ENCODE measurements around the gene EMC10.

The EMC10 gene

GRCh38 chr19:50510121-50510670 is 33.9 kb downstream of the EMC10 start:
- peak overlapping the region; percentile 82 for H3K4me3 ChIP-seq (ENCODE audit: control insufficient read depth, low read depth, low read length)
- peak; percentile 16 for DNase-seq (ENCODE audit: low read depth)
- TF ChIP-seq CTCF (conservative IDR thresholded peaks at IDR 0.05; ENCODE audit: control insufficient read depth, insufficient read depth, low read depth, low read length) = no peak

DNA sequence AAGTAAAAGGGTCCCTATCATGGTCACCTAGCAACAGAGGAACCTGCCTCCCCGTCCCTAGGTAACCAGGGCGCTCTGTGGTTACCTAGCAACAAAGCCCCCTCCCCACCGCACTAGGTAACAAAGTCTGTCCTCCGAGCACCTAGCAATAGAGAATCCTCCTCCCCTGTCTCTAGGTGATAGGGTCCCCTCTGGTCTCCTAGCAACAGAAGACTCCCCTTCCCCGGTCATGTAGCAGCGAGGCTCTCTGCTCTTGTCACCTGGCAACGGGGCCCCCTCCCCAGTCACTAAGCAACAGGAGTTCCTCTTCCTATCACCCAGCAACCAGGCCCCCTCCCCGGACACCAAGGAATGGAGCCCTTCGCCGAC is 34.4 kb downstream of the EMC10 start:
- H3K4me3 ChIP-seq (ENCODE audit: control insufficient read depth, low read depth, low read length) = peak overlapping the region; percentile 82
- TF ChIP-seq CTCF (conservative IDR thresholded peaks at IDR 0.05; ENCODE audit: control insufficient read depth, insufficient read depth, low read depth, low read length) = no peak
- no peak for DNase-seq (ENCODE audit: low read depth)

- TF ChIP-seq CTCF (conservative IDR thresholded peaks at IDR 0.05; ENCODE audit: control insufficient read depth, insufficient read depth, low read depth, low read length) = no peak
- DNase-seq (ENCODE audit: low read depth) = peak; percentile 99
- peak within 1 kb of the TSS; percentile 82 for H3K4me3 ChIP-seq (ENCODE audit: control insufficient read depth, low read depth, low read length)
These were observed 34.9 kb downstream of the EMC10 start, which contains the start of gene JOSD2 for GRCh38 chr19:50511069-50511822. Gene JOSD2, minus strand, starts transcription at chr19:50511191. Its CDS starts 760 bp downstream, at chr19:50510431.

DNA sequence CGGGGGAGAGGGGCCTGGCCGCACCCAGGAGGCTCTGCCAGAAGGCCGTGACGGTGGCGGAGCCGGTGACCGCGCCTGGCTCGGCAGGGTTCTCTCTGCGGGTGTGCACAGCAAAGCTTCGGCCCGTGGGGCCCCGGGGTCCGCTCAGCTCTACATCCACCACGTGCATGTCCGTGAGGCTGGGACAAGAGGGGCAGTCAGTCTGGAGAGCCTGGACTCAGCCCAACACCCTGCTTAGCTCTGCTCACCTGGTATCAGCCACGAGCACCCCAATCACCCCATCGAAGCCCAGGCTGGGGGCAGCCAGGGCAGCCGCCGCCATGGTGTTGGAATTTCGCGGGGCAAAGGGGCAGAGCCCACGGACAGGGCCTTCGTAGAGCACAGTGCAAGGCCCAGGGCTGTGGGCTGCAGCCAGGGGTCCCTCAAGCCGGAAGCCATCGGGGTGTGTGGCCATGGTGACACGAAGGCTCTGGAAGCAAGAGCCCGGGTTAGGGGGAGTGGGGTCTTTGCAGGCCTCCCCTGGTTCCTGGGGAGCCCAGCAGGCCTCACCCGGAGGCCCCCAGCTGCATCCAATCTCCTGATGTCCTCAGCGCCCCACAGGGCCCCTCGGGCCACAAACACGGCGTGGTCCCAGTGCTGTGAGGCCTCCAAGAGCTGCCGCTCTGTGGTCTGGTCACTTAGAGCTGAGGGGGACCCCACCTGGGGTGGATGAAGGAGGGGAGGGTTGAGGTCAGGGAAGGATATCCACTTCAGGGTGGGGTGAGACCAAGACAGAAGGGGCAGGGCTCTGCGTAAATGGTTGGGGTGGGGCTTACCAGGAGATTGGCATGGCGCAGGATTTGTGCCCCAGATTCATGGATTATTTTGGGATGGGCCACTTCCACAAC is 36.0 kb downstream of the EMC10 start:
- H3K4me3 ChIP-seq (ENCODE audit: control insufficient read depth, low read depth, low read length) = no peak overlapping the region
- no peak for DNase-seq (ENCODE audit: low read depth)
- TF ChIP-seq CTCF (conservative IDR thresholded peaks at IDR 0.05; ENCODE audit: control insufficient read depth, insufficient read depth, low read depth, low read length) = no peak

DNA sequence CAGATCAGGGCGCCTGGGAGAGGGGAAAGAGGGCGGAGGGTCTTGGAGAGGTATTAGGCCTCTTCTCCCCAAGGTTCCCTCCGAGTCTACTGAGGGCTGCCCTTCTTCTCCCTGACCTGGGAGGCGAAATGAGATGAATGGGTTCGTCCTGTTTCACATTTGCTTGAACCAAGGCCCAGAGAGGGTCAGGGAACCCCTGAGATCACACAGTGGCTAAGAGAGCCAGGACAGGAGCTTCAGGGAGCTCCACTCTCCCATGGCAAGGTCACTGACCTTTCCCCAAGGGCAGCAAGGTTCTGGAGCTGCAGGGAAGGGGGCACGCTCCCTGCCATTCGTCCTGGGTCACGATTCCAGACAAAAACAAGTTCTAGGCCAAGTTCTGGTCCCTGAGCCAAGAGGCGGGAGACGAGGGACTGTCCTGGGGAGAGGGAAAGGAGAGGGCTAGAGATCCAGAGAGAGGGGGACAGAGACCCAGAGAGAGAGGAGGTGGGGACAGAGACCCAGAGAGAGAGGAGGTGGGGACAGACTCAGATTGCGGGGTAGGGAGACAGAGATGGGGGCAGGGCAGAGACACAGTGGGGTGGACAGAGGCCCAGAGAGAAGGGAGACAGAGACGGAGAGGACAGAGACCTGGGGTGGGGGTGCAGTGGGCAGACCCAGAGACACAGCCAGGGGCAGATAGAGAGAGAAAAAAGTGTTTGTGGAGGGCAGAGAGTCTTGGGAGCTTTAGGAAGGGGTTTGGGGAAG is 36.9 kb downstream of the EMC10 start:
- no peak for TF ChIP-seq CTCF (conservative IDR thresholded peaks at IDR 0.05; ENCODE audit: control insufficient read depth, insufficient read depth, low read depth, low read length)
- no peak for DNase-seq (ENCODE audit: low read depth)
- H3K4me3 ChIP-seq (ENCODE audit: control insufficient read depth, low read depth, low read length) = no peak overlapping the region

- TF ChIP-seq CTCF (conservative IDR thresholded peaks at IDR 0.05; ENCODE audit: control insufficient read depth, insufficient read depth, low read depth, low read length) = no peak
- no peak for DNase-seq (ENCODE audit: low read depth)
- H3K4me3 ChIP-seq (ENCODE audit: control insufficient read depth, low read depth, low read length) = no peak within 1 kb of the TSS
These were observed 37.5 kb downstream of the EMC10 start, which contains the start of gene ASPDH for GRCh38 chr19:50513746-50514345. Gene ASPDH, minus strand, starts transcription at chr19:50513913. Its CDS starts 90 bp downstream, at chr19:50513823.
